Measurements from ENCODE around the gene LDLRAD4. TPM values are rescaled to one million over a fixed set of nuclear protein-coding genes. Genes with fewer than 3 reads are reported as not detected.

The LDLRAD4 gene
- total and polyA plus RNA-seq, 2 experiments from 2014 or later = 0.73 to 1.9 TPM

- no peaks in the 10 kb centered on the region for H3K9me3 Mint-ChIP-seq
- Histone ChIP-seq H3K4me2 (no peak overlapping the region), H3K27ac (ENCODE audit: low read depth) (no peak overlapping the region), H3K36me3 (ENCODE audit: insufficient read depth) (no peaks in the 10 kb centered on the region), H3F3A (replicated peaks; ENCODE audit: low read depth) (0 out of 2 replicates have a peak, but pooled peaks cover 3% of the 10 kb centered on the region), H3K4me1 (ENCODE audit: insufficient read depth) (no peaks in the 10 kb centered on the region), H3K9me2 (ENCODE audit: insufficient read depth) (no peaks in the 10 kb centered on the region), H4K20me1 (replicated peaks; ENCODE audit: insufficient read depth) (no peaks in the 10 kb centered on the region), H3K27me3 (ENCODE audit: insufficient read depth) (no peaks in the 10 kb centered on the region), H3K79me2 (replicated peaks; ENCODE audit: insufficient read depth) (no peaks in the 10 kb centered on the region), H2AFZ (no peak overlapping the region), H3K4me3 (no peak overlapping the region)
- no peak overlapping the region for H3K4me3 Mint-ChIP-seq
- H3K36me3 Mint-ChIP-seq (ENCODE audit: low read depth) = no peaks in the 10 kb centered on the region; the same call in 2 of the 3 replicates
- no peak for TF ChIP-seq ZNF114 (CRISPR knock-in tag; IDR thresholded peaks at IDR 0.05)
- TF ChIP-seq NANOG (IDR thresholded peaks at IDR 0.05; ENCODE audit: borderline replicate concordance) = no peak
- no peak for TF ChIP-seq JUNB (IDR thresholded peaks at IDR 0.05; ENCODE audit: unreplicated experiment)
- TF ChIP-seq, protein P1, sequence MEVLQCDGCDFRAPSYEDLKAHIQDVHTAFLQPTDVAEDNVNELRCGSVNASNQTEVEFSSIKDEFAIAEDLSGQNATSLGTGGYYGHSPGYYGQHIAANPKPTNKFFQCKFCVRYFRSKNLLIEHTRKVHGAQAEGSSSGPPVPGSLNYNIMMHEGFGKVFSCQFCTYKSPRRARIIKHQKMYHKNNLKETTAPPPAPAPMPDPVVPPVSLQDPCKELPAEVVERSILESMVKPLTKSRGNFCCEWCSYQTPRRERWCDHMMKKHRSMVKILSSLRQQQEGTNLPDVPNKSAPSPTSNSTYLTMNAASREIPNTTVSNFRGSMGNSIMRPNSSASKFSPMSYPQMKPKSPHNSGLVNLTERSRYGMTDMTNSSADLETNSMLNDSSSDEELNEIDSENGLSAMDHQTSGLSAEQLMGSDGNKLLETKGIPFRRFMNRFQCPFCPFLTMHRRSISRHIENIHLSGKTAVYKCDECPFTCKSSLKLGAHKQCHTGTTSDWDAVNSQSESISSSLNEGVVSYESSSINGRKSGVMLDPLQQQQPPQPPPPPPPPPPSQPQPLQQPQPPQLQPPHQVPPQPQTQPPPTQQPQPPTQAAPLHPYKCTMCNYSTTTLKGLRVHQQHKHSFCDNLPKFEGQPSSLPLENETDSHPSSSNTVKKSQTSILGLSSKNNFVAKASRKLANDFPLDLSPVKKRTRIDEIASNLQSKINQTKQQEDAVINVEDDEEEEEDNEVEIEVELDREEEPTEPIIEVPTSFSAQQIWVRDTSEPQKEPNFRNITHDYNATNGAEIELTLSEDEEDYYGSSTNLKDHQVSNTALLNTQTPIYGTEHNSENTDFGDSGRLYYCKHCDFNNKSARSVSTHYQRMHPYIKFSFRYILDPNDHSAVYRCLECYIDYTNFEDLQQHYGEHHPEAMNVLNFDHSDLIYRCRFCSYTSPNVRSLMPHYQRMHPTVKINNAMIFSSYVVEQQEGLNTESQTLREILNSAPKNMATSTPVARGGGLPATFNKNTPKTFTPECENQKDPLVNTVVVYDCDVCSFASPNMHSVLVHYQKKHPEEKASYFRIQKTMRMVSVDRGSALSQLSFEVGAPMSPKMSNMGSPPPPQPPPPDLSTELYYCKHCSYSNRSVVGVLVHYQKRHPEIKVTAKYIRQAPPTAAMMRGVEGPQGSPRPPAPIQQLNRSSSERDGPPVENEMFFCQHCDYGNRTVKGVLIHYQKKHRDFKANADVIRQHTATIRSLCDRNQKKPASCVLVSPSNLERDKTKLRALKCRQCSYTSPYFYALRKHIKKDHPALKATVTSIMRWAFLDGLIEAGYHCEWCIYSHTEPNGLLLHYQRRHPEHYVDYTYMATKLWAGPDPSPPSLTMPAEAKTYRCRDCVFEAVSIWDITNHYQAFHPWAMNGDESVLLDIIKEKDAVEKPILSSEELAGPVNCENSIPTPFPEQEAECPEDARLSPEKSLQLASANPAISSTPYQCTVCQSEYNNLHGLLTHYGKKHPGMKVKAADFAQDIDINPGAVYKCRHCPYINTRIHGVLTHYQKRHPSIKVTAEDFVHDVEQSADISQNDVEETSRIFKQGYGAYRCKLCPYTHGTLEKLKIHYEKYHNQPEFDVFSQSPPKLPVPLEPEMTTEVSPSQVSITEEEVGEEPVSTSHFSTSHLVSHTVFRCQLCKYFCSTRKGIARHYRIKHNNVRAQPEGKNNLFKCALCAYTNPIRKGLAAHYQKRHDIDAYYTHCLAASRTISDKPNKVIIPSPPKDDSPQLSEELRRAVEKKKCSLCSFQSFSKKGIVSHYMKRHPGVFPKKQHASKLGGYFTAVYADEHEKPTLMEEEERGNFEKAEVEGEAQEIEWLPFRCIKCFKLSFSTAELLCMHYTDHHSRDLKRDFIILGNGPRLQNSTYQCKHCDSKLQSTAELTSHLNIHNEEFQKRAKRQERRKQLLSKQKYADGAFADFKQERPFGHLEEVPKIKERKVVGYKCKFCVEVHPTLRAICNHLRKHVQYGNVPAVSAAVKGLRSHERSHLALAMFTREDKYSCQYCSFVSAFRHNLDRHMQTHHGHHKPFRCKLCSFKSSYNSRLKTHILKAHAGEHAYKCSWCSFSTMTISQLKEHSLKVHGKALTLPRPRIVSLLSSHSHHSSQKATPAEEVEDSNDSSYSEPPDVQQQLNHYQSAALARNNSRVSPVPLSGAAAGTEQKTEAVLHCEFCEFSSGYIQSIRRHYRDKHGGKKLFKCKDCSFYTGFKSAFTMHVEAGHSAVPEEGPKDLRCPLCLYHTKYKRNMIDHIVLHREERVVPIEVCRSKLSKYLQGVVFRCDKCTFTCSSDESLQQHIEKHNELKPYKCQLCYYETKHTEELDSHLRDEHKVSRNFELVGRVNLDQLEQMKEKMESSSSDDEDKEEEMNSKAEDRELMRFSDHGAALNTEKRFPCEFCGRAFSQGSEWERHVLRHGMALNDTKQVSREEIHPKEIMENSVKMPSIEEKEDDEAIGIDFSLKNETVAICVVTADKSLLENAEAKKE (CRISPR knock-in tag; IDR thresholded peaks at IDR 0.05) = no peak
- TF ChIP-seq, protein P2, sequence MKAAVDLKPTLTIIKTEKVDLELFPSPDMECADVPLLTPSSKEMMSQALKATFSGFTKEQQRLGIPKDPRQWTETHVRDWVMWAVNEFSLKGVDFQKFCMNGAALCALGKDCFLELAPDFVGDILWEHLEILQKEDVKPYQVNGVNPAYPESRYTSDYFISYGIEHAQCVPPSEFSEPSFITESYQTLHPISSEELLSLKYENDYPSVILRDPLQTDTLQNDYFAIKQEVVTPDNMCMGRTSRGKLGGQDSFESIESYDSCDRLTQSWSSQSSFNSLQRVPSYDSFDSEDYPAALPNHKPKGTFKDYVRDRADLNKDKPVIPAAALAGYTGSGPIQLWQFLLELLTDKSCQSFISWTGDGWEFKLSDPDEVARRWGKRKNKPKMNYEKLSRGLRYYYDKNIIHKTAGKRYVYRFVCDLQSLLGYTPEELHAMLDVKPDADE (IDR thresholded peaks at IDR 0.05) = no peak
- no peak for TF ChIP-seq POLR2AphosphoS5 (IDR thresholded peaks at IDR 0.05; ENCODE audit: low read depth)
- H3K27ac Mint-ChIP-seq = no peak overlapping the region
- DNase-seq (ENCODE audit: low spot score) = no peak
- H3K4me1 Mint-ChIP-seq = peaks cover 20% of the 10 kb centered on the region
- ATAC-seq = no peak
- peaks cover 11% of the 10 kb centered on the region for H3K27me3 Mint-ChIP-seq (ENCODE audit: insufficient read depth, low read depth, poor library complexity)
Observed at GRCh38 chr18:13265008-13265910, 46.7 kb downstream of the LDLRAD4 start.

All from GM23338 (cell line).